NCI-H510A treated with DMSO at 0.1 percent for 48 hours (cell line): ENCODE results near the gene NUFIP1.
"Not testable (repeated sequence)": the region's sequence is repeated elsewhere in the genome, so short reads cannot be mapped to it uniquely, and the experiment has no call there.

Experiments used
- DNase-seq: peaks from one replicate; lab custom pipeline; 2025; lab: John Stamatoyannopoulos, UW

The NUFIP1 gene

DNA sequence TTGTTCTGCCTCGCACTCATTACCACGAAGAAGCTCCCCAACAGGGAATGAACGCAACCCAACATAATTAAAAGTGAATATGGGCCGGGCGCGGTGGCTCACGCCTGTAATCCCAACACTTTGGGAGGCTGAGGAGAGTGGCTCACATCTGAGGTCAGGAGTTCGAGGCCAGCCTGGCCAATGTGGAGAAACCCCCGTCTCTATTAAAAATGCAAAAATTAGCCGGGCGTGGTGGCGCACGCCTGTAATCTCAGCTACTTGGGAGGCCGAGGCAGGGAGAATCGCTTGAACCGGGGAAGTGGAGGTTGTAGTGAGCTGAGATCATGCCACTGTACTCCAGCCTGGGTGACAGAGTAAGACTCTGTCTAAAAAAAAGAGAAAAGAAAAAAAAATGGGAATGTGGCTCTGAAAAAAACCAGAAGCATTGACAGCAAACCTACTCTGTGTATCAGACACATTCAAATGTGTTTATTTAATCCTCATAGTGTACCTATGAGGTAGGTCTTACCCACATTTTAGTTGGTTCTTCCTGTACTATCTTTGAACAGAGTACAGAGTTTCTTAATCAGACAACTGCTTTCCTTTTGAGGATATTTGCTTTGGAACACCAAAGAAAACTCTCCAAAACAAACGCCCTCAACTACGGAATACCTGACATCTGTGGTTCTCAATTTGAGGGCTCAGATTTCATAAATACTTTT lies 70.0 kb downstream of the NUFIP1 start:
- no peak for DNase-seq

DNA sequence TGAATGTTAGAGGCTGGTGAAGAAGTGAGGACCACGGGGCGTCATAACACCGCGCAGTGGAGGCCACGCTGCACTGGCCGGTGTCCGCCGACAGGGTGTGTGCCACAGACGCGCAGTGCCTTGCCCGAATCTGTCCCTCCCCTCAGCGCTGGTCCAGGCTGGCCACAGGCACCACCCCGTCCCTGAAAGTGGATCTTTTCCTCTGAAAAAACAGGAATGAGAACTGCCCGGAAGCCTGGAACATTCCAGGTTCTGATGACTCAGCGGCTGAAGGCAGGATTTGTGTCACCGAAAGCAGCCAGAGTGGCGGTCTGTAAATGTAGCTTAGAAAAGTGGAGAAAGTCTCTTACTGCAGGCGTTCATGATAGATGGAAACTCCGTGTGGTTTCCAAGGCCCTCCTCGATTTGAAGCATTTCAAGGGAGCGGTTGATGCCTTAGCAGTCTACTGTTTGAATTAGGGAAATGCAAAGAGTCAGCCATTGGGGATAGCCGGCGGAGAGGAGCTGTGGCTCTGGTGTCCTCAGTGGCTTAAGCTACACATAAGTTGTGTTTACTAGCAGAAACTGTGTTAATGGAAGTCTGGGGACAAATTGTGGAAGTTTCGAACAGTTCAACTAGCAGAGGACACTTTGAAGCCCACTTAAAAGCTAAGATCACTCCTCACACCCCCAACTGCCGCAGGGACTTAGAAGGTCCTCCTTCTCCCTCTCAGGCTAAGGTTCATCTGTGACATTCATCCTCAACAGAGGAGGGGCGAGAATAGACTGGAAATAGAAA lies 70.8 kb downstream of the NUFIP1 start:
- peak; percentile 14 for DNase-seq

DNA sequence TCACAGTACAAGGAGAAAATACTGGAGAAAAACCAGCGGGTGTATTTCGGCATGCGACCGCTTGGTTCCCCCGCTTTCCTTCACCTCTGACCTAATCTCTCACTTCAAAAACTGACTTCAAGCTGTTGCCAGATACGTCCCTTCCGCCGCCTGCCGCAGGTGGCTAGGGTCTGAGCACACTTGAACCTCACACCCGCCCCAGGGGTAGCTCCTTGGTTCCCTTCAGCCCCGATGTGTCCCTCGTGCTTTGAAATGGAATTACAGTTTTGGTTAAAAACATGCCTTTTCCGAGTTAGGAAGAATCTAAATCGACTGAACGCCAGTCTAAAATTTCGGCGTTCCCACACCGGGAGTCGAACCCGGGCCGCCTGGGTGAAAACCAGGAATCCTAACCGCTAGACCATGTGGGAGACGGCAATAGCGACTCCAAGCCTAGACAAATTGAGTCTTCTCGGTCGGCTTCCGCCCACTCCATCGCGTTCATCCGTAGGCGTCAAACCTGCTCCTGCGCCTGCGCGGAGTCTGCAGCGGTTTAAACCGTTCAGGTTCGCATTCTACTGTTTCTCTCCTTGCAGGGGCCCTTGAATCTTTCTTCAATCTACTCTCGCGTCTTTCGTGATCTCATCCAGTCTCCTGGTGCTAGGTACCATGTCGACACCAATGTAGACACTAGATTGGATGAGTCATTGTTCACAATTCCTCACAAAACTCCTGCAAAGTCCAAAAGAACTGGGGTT lies 71.5 kb downstream of the NUFIP1 start:
- peak; percentile 39 for DNase-seq

DNA sequence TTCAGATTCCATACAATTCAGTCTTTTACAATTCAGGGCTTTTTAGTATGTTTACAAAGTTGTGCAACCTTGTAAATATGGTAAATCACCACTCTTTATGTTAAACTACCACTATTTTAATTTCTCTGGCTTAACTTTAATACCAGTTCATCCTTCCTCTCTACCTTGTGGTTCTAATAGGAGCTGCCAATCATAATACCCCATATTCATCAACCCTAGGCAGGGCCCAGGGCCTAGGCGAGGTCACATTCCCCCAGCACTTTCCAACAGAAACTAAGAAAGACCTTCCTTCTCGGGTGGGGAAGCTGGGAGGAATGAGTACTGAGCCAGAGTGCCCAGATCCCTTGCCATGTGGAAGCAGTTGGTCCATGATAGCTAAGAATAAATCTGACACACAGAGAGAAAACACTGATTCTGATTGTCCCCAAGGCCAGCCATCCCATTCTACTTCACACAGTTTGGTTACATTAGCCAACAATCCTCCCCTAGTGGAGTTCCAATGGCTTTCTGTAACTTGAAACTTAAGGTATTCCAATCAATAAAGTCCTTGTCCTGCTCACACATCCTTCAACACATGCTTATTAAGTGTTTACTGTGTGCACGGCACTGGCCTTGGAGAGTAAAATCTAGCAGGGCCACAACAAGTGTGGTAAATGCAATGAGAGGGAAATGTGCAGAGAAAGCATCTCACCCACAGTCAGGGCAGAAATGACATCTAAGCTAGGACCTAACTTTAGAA lies 76.8 kb downstream of the NUFIP1 start:
- peak; percentile 9 for DNase-seq

DNA sequence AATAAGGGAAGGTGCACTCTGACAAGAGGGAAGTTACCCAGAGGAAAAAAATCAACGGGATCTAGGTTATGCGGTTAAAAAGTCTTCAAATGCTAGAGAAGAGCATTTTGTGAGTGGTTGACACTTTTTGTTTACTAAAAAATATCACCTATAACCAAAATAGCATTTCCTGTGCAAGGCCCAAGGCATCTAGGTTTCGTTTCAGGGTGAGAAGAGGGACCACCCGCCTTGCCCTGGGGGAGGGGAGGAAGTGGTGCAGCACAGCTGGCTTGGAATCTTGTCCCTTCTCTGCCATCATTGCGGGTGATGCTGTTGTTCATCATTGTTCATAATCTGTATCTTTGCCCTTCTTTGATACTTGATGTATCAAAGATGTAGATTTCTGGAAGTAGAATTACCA lies 80.6 kb downstream of the NUFIP1 start:
- DNase-seq = no peak

DNA sequence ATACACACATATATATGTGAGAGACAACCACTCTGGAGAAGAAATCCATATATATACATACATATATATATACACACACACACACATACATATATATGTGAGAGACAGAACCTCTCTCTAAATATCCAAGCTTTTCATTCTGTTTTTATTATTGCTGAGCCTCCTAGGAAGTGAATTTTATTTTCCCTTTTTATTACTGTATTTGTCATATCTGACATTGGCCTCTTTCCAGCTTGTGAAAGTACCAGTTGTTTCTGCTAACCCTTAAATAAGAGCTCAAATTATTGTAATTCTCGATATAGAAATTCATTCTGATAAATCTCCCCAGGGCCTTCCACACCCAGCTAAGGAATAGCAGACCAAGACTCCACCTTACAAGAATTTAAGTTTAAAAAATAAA lies 81.0 kb downstream of the NUFIP1 start:
- DNase-seq = no peak

DNA sequence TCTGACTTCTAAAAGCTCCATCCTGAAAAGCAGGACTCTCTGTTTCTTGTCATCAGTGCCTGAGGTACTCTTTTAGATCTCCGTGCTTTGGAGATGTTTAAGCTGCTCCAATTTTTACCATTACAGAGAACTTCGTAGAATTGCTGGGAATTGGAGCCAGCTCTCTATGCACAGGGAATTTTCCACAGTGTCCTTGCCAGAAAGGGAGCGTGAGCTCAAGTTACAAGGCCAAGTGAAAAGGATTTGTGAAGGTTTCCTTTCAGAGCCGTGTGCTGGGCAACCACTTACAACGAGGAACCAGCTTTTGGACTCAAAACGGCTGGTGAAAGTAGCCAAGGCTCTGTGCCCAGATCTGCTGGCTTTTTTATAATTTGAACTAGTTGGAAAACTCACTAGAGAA lies 82.6 kb downstream of the NUFIP1 start:
- DNase-seq = no peak

DNA sequence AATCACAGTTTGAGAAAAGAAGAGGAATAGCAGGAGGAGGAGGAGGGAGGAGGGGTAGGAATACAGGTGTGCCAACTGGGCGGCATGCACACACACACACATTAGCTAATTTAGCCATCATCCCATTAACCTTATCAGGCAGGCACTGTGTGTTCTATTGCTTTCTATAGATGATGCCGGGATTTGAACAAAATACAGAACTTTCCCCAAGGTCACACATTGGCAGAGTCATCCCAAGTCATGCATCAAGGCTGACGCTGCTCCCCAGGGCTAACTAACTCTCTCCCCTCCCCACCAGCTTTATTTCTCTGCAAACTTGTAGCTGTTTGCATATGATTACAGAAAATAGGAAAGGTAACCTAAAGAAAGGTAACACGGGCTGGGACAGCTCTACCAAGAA lies 83.0 kb downstream of the NUFIP1 start:
- no peak for DNase-seq

DNA sequence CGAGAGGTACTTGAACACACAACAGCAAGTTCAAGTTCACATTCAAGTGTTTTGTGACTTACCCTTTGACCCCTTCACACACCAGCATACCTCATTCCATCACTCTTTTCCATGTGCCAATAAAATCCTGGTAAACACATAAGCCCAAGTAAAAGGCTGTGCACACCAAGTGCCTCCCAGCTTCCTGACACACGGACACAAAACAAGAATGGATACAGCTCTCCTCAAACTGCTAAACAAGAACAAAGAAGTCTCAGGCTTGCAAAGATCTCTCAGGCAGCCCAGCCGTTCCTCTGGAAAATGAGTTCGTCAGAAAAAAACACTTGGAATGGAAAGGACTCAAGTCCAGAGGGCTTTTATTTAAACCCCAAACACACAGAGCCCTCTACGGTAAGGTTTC lies 83.7 kb downstream of the NUFIP1 start:
- no peak for DNase-seq

DNA sequence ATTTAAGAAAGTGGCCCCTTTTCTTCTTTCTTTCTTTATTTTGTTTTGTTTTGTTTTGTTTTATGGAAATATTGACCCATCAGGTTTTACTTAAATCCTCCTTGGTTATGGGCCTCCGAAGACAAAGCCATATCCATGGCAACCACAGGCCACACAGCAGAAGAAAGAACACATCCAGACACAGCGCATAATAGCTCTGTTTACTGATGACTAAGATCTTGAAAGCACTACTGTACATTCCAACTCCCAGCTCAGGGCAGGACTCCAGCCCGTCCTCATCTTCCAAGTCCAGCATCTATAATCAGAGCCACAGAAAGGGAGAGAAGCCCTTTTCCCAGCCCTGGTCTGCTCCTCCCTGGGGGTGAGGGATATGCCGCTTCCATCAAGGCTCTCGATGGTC lies 84.3 kb downstream of the NUFIP1 start:
- DNase-seq = no peak

DNA sequence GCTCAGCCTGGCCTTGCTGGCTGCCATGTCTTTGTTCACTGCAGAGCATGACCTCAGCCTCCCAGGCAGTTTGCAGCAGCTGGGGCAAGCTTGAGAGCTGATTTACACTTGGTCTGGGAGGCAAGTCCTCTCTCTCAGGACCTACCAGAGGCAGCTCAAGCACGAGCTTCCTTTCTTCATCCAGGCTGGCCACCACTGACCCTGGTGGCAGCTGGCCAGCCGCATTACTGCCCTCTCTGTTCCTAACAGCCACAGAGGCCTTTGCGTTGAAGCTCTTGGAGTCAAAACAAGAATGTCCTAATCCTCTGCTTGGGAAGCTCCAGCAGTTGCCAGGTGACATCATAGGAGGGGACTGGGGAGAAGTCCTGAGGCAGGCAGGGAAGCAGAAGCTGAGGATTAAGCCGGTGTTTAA lies 85.7 kb downstream of the NUFIP1 start:
- DNase-seq = no peak

DNA sequence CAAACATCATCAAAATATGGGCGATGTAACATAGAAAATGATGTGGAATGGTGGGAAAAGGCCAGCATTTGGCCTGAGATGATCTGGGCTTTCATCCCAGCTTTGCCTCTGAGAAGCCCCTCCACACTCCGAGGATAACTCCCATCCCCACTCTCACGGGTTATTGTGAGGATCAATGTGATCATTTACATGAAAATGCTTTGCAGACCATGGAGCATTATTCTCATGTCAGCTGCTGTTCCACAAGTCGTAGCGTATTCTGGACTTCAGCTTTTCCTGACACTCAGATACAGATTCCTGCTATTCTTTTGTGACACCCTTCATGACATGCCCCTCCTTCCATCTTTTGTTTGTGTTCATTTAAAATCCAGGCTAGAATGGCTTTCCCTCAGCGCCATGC lies 86.5 kb downstream of the NUFIP1 start:
- no peak for DNase-seq

DNA sequence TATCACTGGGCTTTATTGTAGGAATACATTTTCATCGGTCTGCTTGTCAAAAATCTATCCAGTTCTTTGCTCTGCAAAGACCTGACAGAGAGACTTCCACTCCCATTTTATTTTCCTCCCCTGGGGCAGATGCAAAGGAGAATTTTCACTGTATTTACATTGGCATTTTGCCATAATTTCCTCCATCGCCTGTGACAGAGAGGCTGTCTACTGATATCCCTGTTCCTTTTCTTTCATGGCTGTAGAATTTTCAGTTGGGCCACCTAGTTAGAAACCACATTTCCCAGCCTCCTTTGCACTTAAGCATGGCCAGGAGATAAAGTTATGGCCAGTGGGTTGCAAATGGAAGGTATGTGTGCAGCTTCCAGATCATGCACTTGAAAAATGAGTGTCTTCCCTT lies 89.3 kb downstream of the NUFIP1 start:
- peak; percentile 33 for DNase-seq

DNA sequence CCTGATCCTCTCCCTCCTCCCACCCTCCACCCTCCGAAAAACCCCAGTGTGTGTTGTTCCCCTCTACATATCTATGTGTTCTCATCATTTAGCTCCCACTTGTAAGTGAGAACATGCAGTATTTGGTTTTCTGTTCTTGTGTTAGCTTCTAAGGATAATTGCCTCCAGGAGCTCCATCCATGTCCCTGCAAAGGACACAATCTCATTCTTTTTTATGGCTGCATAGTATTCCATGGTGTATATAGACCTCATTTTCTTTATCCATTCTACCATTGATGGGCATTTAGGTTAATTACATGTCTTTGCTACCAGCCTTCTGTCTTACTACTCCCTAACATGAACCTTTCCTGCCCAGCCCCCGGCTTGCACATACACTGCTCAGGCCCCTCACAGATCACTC lies 91.0 kb downstream of the NUFIP1 start:
- not testable (repeated sequence) for DNase-seq

DNA sequence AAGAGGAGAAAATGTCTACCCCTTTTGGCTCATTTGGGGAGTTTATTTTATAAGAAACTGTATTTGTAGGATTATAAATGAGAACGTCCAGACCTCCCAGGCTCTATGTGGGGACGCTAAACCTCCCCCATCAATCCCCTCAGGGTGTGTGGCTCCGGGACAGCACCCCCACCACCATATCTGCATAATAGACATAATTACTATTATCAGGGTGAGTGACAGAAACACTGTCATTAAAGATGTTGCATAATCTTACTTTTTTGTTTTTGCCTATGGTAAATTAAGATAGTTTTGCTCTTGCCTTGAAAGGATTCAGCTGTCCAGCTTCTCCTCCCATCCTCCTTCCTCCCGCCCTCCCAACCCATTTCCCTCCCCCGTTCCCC lies 93.3 kb downstream of the NUFIP1 start:
- DNase-seq = no peak

DNA sequence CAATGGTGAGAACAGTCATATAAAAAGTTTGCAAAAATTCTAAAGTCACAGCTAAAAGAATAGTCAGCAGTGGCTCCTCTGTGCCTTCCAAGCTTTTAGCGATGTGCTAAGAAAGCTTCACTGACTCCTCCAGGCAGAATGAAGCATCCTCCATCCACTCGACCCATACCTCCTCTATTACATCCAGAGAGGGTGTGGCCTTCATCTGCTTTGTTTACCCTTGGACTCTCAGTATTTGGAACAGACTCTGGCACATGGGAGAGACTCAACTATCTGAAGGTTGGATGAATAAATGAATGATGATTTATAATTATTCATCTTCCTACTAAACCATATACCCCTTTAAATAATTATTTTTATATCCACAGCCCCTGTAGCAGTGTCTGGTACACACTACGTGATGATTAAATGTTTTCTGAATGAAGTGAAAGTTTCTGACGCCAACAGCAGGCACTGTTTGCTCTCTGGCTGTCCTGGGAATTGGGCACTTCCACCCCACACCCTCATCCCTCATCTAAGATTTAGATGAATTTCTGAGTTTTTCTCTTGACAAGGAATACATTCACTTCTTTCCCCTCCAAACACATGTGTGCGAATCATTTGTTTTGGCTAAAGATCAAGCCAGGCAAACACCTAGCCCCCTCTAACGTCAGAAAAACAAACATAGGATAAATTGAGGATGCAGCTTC lies 93.9 kb downstream of the NUFIP1 start:
- DNase-seq = no peak

DNA sequence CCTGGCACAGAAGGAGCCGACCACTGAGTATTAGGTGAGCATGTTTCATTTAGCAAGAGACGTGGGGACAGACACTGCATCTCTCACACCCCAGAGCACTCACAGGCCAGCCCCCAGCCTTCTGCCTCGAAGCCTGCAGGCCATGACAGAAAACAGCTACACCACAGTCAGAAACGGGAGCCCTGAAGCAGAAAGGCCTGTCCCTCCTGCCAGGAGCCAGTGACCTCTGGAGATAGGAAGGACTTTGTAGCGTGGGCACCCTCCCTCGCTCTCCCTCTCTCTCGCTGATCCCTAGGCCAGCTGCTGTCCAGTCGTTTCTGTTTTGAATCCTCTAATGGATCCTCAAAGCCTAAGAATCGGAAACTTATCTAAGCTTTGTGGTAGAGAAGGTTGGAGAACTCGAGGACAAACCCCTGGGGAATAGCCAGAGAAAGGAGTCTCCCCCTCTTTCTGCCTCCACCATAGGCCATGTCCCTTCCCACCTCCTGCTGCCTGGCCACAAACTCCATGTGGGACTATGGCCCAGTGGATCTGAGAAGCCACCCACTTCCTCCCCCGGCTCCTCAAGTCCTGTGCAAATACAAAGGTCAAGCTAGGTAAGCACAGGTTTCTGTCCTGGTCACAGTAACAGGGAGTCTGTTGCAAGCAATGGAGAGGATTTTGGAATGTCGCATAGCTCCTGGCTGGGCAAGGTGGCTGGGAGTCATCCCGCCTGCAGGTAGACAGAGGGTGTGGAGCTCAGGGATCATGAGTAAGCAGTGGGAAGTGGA lies 95.1 kb downstream of the NUFIP1 start:
- no peak for DNase-seq
